Stimulated activated CD4-positive, alpha-beta T cell treated with anti-CD3 and anti-CD28 coated beads, Interleukin-2, amount 100 ng/mL, for 24 hours (primary cell): Measurements from ENCODE around the gene IL1R1.
A peak's percentile ranks its signal among the peaks of the same experiment; 100 is the strongest.

Source experiments
- DNase-seq, 2 donors: peaks; one replicate each; pipeline ENCODE4 v3.0.0-alpha.2; 2020

The IL1R1 gene

DNA sequence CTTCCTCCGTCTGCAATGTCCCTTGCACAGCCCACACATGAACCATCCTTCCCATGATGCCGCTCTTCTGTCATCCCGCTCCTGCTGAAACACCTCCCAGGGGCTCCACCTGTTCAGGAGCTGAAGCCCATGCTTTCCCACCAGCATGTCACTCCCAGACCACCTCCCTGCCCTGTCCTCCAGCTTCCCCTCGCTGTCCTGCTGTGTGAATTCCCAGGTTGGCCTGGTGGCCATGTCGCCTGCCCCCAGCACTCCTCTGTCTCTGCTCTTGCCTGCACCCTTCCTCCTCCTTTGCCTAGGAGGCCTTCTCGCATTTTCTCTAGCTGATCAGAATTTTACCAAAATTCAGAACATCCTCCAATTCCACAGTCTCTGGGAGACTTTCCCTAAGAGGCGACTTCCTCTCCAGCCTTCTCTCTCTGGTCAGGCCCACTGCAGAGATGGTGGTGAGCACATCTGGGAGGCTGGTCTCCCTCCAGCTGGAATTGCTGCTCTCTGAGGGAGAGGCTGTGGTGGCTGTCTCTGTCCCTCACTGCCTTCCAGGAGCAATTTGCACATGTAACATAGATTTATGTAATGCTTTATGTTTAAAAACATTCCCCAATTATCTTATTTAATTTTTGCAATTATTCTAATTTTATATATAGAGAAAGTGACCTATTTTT, 35.4 kb downstream of the IL1R1 start:
- no peak for DNase-seq

DNA sequence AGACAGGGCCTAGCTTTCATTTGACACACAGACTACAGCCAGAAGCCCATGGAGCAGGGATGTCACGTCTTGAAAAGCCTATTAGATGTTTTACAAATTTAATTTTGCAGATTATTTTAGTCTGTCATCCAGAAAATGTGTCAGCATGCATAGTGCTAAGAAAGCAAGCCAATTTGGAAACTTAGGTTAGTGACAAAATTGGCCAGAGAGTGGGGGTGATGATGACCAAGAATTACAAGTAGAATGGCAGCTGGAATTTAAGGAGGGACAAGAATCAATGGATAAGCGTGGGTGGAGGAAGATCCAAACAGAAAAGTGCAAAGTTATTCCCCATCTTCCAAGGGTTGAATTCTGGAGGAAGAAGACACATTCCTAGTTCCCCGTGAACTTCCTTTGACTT, 36.5 kb downstream of the IL1R1 start:
- DNase-seq: no peak

DNA sequence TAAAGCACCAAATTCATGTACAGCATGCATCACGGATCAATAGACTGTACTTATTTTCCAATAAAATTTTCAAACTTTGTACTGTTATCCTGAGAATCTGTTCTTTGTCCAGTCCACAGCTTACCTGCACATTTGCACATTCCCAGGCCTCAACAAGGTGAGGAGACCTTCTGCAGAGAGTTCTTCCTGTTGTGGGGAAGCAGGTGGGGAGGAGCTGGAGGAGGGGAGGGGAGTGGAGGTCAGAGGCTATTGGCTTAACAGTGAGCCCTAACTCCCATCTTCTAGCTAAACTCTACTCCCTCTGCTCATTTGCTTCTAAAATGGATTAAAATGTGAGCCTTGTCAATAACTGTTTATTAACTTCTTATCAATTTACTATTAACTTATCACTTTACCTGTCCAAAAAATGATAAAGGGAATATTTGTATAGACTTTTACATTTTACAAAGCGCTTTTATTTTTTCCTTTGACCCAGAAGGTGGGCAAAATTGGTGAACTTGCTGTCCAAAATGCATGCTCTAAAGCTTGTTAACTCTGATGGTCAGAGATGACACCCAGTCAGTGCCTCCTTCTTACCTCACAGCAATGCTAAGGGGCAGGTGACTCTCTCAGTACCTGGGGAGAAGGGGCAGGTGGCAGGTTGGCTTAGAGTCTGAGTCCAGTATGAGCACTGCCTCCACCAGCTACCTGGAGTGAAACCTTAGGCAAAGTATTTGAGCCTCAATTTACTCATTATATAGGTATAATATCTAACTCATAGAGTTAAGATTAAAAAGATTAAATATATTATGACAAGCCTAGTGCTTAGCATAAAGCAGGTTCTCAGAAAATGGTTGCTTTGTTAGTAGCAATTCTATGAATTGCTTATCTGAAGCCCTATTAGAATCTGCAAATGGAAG, 37.5 kb downstream of the IL1R1 start:
- DNase-seq: no peak

DNA sequence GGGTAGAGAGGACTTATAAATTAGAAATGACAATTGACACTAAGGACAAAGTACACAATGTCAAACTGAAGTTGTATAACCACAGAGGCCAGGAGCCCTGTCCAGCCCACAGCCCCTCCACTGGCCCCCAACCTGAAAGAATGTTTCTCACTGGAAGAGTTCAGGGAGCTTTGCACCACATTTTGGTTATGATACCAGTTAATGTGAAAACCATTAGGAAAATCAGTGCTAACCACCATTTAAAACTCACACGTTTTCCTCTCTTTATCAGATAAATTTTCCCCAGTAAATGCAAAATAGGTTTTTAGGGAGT, 38.1 kb downstream of the IL1R1 start:
- DNase-seq: no peak

DNA sequence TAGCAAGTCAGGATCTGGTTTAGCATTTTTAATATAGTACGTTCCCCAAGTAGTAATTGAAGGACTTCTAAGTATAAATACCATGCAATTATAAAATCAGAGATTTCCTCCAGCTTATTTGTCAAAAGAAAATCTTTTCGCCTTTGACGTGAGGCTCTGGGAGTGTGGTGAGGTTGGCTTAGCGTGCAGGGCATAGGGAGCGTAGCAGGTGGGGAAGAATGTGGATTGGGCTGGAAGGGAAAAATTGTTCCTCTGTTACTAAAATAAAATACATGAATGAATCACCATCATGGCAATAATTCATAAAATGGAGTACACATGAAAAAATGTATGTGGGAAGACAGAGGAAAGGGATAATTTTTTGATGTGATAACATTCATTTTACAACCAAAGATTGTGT, 38.8 kb downstream of the IL1R1 start:
- no peak for DNase-seq

DNA sequence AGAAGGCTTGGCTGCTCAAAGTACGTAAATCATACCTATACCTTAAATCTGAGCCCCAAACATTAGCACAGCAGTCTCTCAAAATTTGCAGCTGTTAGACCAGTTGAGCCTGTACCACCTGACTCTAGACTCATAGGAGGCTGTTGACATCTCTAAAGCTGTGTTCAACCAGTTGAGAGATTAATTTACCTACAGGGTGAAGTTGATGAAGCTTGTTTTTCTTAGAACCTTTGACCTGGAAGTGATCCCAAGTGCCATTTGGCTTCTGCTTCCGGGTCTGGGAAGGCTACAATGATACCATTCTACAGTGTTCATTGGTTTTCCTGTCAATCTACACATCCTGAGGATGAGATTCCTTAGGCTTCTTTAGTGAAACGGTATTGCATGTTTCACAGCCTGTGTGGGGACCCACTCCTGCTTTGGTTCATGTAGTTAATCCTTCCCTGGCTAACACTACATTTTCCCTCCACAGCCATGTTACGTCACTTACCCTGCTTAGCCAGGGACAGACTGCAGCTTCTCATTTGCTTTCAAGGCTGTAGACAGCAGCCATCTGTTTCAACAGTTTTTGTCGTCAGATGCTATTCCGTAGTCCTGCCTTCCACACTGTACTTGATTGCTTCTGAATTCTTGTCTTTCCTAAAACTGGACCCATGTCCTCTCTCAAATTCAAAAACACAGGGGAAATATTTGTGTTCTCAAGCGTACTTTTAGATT, 39.5 kb downstream of the IL1R1 start:
- no peak for DNase-seq

DNA sequence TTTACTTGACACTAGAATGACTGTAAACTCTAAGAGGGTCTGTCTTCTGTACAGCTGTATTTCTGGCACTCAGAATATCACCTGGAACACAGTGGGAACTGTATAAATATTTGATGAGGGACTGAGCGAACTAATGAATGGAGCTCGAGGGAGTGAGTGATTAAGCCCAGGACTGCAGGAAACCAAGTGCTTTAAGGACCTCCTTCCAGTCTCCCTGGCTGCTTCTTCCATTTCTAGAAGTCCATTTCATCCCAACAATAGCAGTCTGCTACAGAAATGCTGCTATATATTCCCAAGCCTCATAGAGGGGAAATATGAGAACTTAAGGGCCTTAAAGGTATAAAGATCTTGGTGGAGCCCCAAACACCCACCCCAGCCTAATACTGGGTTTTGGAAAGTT, 41.5 kb downstream of the IL1R1 start:
- no peak for DNase-seq

DNA sequence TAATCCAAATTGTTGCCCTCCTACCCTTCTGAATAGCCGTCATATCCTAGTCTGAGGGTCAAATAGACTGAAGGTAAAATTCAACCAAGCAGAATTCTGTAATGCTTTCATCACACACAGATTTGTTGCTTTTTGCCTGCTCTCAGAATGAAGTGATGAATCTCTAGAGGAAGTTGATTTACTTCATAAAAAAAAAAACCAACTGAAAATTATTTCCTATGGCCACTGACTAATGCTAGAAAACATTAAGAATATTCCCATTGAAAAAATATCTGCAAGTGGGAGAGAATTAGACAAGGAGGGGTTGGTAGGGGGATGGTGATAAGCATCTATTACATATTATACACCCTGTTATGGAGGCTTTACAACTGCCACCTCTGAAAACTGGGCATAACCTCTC, 42.0 kb downstream of the IL1R1 start:
- no peak for DNase-seq

DNA sequence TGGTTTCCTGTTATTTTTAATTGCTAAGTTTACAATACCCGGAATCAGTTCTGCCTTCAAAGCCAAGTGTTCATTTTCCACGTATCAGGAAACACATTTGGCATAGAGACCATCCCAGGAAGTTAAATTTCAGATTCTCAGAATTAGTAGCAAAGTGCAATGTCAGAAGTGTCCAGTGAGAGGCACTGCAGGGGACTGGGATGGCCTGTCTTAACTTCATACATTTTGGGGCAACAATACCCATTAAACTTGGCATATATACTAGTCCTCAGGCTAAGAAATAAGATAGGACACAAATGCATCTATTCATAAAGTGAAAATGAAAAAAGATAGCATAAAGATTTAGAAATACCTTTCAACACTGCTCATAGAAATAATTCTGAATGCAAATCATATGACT, 42.8 kb downstream of the IL1R1 start:
- peak in 1 of 2 donors; percentile 29 for DNase-seq

DNA sequence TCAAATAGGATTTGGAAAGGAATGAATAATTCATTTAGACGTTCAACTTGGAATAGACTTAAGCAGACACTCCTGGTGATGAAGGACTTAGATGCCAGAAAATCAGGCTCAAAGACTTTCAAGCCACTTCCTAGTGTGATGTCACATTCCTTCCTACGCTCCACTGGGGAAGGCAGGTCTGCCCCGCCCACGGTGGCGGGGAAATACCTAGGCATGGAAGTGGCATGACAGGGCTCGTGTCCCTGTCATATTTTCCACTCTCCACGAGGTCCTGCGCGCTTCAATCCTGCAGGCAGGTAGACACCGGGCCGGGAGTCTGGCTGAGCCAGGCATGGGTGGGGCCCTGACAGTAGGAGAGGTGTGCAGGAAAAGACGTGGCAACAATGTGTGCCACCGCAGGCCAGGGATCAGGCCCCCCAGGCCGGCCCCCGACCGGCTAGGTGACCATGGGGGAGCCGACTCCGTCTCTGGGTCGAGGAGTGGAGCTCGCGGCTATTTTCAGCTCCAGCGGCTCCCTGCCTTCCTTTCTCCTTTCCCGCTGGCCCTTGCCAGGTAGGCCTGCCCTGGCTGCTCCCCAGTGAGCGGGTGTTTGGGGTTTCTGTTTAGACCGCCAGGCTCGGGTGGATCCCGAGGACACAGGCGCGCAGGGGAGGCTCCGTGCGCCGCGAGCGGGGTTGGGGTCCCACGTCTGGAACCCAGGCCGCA, 44.4 kb downstream of the IL1R1 start, which contains the start of gene IL1RL2:
TSS of gene IL1RL2 (plus strand) at position 233 of the 705 bp plus-strand sequence. CDS start 845 bp downstream, outside the sequence.
- peak; percentile 21 to 62 for DNase-seq

DNA sequence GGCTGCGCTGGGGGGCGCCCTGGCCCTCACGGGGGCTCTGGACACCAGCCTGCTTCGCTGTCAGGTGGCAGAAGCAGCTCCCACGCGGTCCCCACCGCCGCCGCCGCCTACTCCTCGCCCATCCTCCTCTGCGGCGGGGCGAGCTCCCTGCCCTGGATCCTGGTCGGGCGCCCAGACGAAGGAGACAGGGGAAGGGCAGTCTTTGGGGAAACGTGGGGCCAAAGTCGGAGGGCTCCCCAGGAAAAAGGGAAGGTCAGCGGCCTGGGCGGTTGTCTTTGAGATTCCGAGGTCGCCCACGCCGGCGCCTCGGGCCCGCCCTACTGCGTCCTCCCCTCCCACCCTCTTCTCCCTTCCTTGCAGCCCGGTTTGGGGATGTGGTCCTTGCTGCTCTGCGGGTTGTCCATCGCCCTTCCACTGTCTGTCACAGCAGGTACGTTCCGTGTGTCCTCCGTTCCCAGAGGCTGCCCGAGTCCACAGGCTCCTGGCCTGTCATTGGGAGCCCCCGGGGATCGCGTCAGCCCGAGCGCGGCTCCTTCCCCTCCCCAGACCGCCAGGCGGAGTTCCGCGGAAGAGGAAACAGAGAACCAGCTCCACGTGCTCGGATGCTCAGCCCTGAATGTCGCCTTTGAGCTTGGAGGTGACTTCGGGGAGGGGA, 45.1 kb downstream of the IL1R1 start:
- peak; percentile 59 to 67 for DNase-seq

DNA sequence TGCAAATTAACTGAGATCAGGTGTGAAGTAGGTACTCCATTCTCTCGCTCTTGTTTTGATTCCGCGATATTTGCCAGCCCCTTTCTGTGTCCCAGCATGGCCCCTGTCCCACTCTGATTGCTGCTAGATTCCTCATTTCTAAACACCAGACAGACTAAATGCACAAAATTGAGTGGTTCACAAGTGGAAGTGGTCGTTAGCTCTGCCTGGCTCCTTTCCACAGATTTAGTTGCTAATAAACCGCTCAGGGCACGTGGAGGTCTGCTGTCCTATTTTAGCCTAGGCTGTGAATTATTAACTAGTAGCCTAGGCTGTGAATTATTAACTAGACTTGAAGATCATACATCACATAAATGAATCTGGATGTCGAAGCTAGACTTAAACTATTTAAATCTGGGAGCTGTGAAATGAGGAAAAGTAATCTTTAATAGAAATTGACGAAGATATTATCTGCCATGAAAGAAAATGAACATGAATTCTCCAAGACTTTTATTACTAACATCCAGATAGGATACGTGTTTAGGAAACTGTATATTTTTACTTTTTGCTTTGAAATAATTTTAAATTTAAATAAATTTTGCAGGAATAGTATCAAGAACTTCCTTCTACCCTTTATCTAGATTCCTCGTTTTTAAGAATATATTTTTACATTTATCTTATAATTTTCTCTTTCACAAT, 48.0 kb downstream of the IL1R1 start:
- DNase-seq: no peak

DNA sequence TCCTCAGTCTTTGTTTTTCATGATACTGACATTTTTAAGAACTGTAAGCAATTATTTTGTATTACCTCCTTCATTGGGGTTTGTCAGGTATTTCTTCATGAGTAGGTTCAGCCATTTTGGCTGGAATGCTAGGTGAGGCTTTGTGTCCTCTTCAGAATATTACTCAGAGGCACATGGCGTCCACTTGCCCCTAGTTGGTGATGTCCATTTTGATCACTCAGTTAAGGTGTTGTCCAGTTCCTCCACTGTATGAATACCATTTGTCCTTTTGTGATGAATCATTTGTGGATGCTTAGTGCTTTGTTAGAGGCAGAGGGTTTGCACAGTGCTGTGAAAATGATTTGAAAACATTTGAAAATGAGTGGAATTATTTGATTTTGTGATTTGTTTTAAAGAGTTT, 49.0 kb downstream of the IL1R1 start:
- DNase-seq: no peak

DNA sequence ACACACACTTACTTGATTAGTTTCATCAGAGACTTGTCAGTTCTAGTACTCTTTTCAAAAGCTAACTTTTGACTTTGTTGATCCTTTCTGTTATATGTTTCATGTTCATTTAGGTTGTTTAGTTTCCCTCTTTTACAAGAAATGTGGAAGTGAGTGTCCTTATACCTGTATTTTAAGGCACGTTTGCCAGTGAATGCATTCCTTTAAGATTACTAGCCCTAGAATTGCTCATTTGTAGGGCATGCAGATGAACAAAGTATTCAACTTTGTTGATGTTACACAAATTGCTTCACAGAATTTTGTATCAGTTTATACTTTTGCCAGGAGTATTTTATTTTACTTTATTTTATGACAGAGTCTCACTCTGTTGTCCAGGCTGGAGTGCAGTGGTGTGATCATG, 50.5 kb downstream of the IL1R1 start:
- DNase-seq: no peak

DNA sequence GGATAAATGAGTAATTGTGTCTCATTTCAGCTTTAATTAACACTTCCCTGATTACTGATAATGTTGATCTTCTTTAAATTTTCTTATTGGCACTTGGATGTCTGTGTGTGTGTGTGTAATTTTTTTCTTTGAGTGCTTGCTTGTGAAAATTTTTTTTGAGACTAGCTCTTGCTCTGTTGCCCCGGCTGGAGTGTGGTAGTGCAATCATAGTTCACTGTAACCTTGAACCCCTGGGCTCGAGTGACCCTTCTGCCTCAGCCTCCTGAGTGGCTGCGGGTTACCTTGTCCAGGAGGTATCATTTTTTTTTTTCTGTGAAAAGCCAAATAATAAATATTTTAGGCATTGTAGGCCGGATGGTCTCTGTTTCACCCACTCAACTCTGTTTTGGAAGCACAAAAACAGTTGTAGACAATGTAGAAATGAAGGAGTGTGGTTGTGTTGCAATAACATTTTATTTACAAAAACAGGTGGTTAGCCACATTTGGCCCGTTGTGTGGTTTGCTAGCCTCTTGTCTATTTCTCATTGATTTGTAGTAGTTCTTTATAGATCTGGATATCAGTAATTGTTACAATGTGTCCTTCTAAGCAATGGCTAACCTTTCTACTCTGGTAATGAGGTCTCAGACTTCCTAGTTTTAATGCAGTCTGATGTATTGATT, 52.2 kb downstream of the IL1R1 start:
- no peak for DNase-seq

DNA sequence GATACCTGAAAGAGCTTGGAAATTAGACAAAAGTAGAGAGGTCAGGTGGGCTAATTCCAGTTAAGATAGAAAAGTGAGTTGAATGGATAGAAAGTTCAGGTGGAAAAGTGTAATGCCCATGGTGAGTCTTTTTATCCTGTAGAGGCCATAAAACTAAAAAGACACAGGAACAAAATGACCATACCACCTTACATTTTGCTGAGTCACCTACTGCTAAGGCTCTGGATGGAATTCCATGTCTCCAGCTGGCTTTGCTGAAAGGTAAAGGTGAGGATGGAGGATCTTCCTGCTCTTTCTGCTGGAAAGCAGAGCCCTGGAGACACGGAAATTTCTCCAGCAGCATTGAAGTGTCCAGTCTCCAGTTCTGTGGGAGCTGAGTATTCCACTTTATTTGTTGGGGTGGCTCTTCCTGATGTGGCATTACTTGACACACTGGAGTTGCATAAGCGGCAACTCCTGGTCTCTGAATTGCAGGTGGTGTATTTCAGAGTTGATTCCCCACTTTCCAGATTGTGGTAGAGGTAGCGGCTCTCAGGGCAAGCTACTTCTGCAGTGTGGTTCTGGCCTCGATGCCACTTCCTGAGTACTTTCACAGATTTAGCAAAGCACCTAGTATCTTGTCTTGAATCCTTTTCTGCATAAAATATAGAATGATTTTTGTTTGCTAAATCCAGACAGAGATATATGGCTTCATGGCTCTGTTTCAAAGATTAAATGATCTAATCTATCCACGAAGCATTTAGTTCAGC, 55.0 kb downstream of the IL1R1 start:
- no peak for DNase-seq

DNA sequence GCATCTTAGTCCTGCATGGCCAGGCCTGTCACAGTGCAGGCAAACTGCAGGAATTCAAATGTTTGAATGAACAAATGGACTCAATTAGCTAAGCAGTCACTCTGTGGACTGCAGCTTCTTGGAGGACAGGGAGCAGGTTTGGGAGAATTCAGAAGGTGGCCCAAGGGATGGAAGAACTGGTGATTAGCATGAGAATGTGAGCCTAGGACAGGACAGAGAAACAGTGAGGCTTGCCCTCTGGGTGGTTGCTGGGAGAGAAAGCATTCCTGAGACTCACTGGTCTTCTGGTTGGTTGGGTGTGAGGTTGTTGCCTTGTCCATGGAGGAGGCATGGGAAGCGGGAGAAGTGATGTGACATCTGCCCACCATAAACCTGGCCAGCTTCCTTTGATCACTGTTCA, 58.0 kb downstream of the IL1R1 start:
- DNase-seq: no peak

DNA sequence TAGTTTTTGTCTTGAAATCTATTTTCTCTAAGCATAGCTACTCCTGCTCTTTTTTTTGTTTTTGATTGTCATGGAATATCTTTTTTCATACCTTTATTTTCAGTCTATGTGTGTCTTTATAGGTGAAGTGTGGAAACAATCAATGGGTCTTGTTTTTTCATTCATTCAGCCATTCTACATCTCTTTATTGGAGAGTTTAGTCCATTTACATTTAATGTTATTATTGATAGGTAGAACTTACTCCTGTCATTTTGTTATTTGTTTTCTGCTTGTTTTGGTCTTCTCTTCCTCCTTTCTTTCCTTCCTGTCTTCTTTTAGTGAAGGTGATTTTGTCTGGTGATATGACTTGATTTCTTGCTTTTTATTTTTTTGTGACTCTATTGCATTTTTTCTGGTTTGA, 62.1 kb downstream of the IL1R1 start:
- no peak for DNase-seq

DNA sequence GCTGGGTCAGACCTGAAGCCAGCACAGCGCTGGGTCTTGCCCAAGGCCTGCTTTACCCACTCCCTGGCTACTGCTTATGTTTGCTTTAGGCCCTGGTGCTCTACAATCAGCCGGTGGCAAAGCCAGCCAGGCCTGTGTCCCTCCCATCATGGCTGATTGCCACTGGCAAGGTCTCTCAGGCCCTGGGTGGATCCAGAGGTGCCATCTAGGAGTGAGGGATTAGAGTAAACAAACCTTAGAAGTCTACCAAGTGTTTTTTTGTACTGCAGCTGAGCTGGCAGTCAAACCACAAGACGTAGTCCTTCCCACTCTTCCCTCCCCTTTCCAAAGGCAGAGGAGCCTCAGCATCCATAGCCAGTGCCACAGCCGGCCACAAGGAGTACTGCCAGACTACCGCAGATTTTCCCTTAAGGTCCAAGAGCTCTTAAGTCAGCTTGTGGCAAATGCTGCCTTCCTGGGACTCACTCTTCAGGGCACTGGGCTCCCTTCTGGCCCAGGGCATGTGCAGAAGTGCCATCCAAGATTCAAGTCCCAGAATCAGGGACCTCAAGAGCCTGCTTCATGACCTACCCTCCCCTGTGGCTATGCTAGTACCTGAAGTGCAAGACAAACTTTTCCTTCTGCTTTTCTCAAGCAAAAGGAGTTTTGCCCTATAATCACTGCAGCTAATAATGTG, 64.3 kb downstream of the IL1R1 start:
- no peak for DNase-seq

DNA sequence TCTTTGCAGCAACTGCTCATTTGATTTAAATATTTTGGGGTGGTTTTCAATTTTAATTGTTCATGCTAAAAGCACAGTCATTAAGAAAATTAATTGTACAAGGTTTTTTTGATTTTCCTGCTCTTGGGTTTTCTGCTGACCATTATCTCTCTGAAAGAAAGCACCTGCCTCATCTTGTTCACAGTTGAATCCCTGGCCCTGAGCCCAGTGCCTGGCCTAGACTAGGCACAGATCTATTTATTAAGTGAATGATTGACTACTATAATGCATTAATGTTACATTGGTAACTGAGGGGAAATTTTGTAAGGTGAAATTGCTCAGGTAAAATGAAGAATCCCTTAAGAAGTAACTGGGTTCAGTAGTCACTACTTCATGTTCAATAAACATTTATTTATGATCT, 66.2 kb downstream of the IL1R1 start:
- DNase-seq: no peak
